ENCODE data around the gene CATSPER2.
"Not testable (repeated sequence)": the region's sequence is repeated elsewhere in the genome, so short reads cannot be mapped to it uniquely, and the experiment has no call there.

- TF ChIP-seq CTCF, POLR2A, POLR2AphosphoS5 (IDR thresholded peaks at IDR 0.05): not testable (repeated sequence)
Observed at GRCh38 chr15:43659727-43660126, 11.1 kb upstream of the CATSPER2 start.

All from prostate gland (tissue), 2 donors.